ENCODE results near the gene SLC37A2. TPM values are rescaled to one million over a fixed set of nuclear protein-coding genes. Genes with fewer than 3 reads are reported as not detected.

SLC37A2 gene
- total and polyA plus RNA-seq, 2 of the 13 experiments (the other 11 are each of a cell fraction or from before 2014, with no cell fraction given), result 4.6 to 7.1 TPM

- no peak; the same call in 1 of the 2 replicates for TF ChIP-seq ZBTB7B (CRISPR knock-in tag; IDR thresholded peaks at IDR 0.05)
- TF ChIP-seq ARID2 (CRISPR knock-in tag; IDR thresholded peaks at IDR 0.05; ENCODE audit: borderline replicate concordance), result peak; percentile 22; the same call in 1 of the 2 replicates
- no peak for TF ChIP-seq PTBP1 (IDR thresholded peaks at IDR 0.05; ENCODE audit: low read depth, low read length, poor library complexity, severe bottlenecking)
- TF ChIP-seq IRX3 (CRISPR knock-in tag; IDR thresholded peaks at IDR 0.05; ENCODE audit: borderline replicate concordance, low read depth), result no peak
- no peak for TF ChIP-seq PRDM10 (CRISPR knock-in tag; IDR thresholded peaks at IDR 0.05; ENCODE audit: low read depth)
- TF ChIP-seq NFYB (CRISPR knock-in tag; IDR thresholded peaks at IDR 0.05), result 0 out of 2 replicates have a peak, but pooled peaks have one; percentile 15
- TF ChIP-seq ISL2 (CRISPR knock-in tag; IDR thresholded peaks at IDR 0.05), result no peak
- no peak for TF ChIP-seq NFE2 (CRISPR knock-in tag; IDR thresholded peaks at IDR 0.05)
- TF ChIP-seq ZNF777 (CRISPR knock-in tag; IDR thresholded peaks at IDR 0.05), result peak; percentile 90
- TF ChIP-seq ZFP41 (CRISPR knock-in tag; IDR thresholded peaks at IDR 0.05; ENCODE audit: borderline replicate concordance), result no peak
- TF ChIP-seq HOXA9 (CRISPR knock-in tag; IDR thresholded peaks at IDR 0.05; ENCODE audit: borderline replicate concordance), result 0 out of 2 replicates have a peak, but pooled peaks have one; percentile 74
- no peak for TF ChIP-seq SKI (IDR thresholded peaks at IDR 0.05; ENCODE audit: partially characterized antibody)
- no peak for TF ChIP-seq ZBTB43 (CRISPR knock-in tag; conservative IDR thresholded peaks at IDR 0.05)
- TF ChIP-seq NFKBIZ (CRISPR knock-in tag; IDR thresholded peaks at IDR 0.05), result no peak
- no peak; the same call in 1 of the 2 replicates for TF ChIP-seq IKZF5 (CRISPR knock-in tag; IDR thresholded peaks at IDR 0.05)
- no peak for TF ChIP-seq FOXP4 (CRISPR knock-in tag; IDR thresholded peaks at IDR 0.05)
- no peak for TF ChIP-seq CERS6 (CRISPR knock-in tag; IDR thresholded peaks at IDR 0.05)
- TF ChIP-seq NRL (CRISPR knock-in tag; IDR thresholded peaks at IDR 0.05; ENCODE audit: borderline replicate concordance), result no peak
- no peak for TF ChIP-seq JUNB (CRISPR knock-in tag; IDR thresholded peaks at IDR 0.05; ENCODE audit: borderline replicate concordance)
- no peak for TF ChIP-seq ZNF496 (CRISPR knock-in tag; IDR thresholded peaks at IDR 0.05; ENCODE audit: insufficient replicate concordance)
- TF ChIP-seq ZNF235 (CRISPR knock-in tag; IDR thresholded peaks at IDR 0.05; ENCODE audit: borderline replicate concordance), result 0 out of 2 replicates have a peak, but pooled peaks have one; percentile 42
Measured at GRCh38 chr11:125062931-125063428, at the start of gene SLC37A2 (continued).
